ENCODE measurements around the gene FBLN2.

FBLN2 gene

DNA sequence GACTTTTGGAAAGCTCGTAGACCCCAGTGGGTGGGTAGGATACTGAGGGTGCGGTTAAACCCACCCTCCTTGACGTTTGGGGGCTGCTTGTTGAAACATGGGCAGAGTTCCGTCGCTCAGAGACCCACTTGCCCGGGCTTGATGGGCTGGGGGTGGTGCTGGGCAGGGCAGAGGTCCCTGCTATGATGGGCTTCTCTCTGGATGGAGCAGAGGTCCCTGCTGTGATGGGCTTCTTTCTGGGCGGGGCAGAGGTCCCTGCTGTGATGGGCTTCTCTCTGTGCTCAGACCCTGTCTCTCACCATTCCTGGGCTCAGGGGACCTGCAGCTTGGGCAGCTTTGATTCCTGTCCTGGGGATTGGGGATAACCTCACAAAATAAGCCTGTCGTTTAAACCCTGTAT, 45.2 kb downstream of the FBLN2 start:
- Histone ChIP-seq H3K4me3 (no peak overlapping the region), H3K36me3 (no peaks in the 10 kb centered on the region), H3K27me3 (no peaks in the 10 kb centered on the region), H3K4me1 (peaks cover 0 to 2% (median 0%) of the 10 kb centered on the region in 4 donors), H3K9me3 (no peaks in the 10 kb centered on the region), H3K27ac (no peak overlapping the region)
- DNase-seq, result no peak
- intact Hi-C loops (cut with DNase I; ENCODE audit: low total_unique reads), result no loop called here
- TF ChIP-seq, protein P1, sequence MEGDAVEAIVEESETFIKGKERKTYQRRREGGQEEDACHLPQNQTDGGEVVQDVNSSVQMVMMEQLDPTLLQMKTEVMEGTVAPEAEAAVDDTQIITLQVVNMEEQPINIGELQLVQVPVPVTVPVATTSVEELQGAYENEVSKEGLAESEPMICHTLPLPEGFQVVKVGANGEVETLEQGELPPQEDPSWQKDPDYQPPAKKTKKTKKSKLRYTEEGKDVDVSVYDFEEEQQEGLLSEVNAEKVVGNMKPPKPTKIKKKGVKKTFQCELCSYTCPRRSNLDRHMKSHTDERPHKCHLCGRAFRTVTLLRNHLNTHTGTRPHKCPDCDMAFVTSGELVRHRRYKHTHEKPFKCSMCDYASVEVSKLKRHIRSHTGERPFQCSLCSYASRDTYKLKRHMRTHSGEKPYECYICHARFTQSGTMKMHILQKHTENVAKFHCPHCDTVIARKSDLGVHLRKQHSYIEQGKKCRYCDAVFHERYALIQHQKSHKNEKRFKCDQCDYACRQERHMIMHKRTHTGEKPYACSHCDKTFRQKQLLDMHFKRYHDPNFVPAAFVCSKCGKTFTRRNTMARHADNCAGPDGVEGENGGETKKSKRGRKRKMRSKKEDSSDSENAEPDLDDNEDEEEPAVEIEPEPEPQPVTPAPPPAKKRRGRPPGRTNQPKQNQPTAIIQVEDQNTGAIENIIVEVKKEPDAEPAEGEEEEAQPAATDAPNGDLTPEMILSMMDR (IDR thresholded peaks at IDR 0.05), result no peak

DNA sequence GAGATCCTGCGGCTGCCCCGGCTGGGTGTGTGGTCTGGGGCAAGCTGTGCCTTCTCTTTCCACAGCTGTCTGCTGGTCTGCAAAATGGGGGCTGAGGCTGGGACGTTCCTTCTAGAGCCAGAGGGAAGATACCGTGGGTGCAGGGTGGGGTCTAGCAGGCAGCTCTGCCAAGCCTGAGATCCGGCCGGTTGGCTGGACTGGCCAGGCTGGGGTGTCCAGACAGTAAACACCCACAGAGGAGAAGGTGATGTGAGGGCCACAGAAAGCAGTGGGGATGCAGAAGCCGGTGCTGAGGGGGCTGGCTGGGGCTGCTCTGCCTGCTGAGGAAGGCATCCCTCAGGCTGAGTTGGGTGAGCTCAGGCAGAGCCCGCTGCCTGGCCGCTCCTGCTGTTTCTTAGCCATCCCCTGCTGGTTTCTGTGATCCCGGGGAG, 46.1 kb downstream of the FBLN2 start:
- H3K27ac ChIP-seq, result no peak overlapping the region
- H3K9me3 ChIP-seq, result no peaks in the 10 kb centered on the region
- peaks cover 0 to 4% (median 0%) of the 10 kb centered on the region in 4 donors for H3K4me1 ChIP-seq
- intact Hi-C loops (cut with DNase I; ENCODE audit: low total_unique reads), result no loop called here
- no peak for DNase-seq
- H3K27me3 ChIP-seq, result no peaks in the 10 kb centered on the region
- TF ChIP-seq, protein P1 (IDR thresholded peaks at IDR 0.05), result no peak
- H3K36me3 ChIP-seq, result no peaks in the 10 kb centered on the region
- no peak overlapping the region for H3K4me3 ChIP-seq

DNA sequence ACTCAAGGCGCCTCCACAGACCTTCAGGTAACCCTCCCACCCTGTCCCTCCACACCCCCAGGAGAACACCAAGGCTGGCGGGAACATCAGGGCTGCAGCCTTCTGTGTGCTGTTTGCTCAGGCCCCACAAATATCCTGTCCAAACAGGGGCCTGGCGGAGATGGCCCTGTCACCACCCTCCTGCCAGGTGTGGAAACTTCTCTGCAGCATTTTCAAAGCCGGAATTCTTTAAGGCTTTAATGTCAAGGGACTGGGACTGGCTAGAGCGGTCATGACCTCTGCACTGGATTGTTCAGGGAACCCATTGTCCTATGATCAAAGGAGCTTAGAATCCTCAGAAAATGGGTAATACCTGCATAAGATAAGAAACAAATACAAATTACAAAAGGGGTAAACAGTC, 46.6 kb downstream of the FBLN2 start:
- TF ChIP-seq, protein P1 (IDR thresholded peaks at IDR 0.05), result no peak
- intact Hi-C loops (cut with DNase I; ENCODE audit: low total_unique reads), result no loop called here
- no peak overlapping the region for H3K27ac ChIP-seq

DNA sequence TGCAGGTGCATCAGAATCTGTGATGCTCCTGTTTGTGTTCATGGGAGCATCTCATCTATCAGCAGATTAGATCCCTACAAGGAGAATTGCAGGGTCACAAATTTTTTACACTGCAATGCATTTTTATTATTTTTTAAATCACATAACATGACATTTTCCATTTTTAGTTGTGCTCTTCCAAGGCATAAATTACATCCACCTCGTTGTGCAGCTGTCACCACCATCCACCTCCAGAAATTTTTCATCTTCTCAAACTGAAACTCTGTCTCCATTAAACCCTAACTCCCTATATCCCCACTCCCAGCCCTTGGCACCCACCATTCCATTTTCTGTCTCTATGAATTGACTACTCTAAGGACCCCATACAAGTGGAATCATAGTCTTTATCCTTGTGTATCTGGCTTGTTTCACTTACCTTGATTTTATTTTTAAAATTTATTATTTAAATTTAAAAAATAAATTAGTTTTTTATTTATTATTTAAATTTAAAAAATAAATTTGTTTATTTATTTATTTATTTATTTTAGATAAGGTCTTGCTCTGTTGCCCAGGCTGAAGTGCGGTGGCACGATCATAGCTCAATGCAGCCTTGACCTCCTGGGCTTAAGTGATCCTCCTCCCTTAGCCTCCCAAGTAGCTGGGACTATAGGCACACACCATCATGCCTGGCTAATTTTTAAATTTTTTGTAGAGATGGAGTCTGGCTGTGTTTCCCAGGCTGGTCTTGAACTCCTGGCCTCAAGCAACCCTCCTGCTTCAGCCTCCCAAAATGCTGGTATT, 47.7 kb downstream of the FBLN2 start:
- no peak for DNase-seq
- Histone ChIP-seq H3K27ac (no peak overlapping the region), H3K27me3 (no peaks in the 10 kb centered on the region), H3K36me3 (no peaks in the 10 kb centered on the region), H3K4me1 (peaks cover 0 to 4% (median 0%) of the 10 kb centered on the region in 4 donors), H3K9me3 (no peaks in the 10 kb centered on the region), H3K4me3 (no peak overlapping the region)
- intact Hi-C loops (cut with DNase I; ENCODE audit: low total_unique reads), result no loop called here
- TF ChIP-seq, protein P1 (IDR thresholded peaks at IDR 0.05), result no peak

More for the DNA sequence above, 46.6 kb downstream of the FBLN2 start:
- H3K4me1 ChIP-seq, result peaks cover 0 to 4% (median 0%) of the 10 kb centered on the region in 4 donors
- no peaks in the 10 kb centered on the region for H3K9me3 ChIP-seq
- DNase-seq, result no peak
- H3K4me3 ChIP-seq, result no peak overlapping the region
- H3K36me3 ChIP-seq, result no peaks in the 10 kb centered on the region
- no peaks in the 10 kb centered on the region for H3K27me3 ChIP-seq

DNA sequence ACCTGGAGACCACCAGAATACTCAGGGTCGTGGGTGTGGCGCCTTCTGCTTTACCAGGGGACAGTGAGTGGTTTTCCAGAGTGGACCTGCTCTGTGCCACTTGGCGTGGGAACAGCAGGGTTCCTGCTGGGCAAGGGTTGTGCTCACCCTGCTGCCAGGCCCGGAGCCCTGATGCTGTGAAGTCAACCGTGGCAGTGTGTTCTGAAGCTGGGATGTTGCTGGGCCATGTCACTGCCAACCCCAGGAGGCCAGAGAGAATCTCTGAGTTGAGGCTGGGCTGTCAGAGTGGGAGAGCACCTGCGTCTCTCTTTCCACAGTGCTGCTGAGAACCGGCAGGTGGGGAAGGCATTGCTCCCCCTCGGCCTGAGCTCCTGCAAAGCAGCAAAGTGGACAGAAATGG, 48.7 kb downstream of the FBLN2 start:
- intact Hi-C loops (cut with DNase I; ENCODE audit: low total_unique reads), result no loop called here
- H3K27me3 ChIP-seq, result no peaks in the 10 kb centered on the region
- H3K4me3 ChIP-seq, result no peak overlapping the region
- TF ChIP-seq, protein P1 (IDR thresholded peaks at IDR 0.05), result no peak
- DNase-seq, result no peak
- H3K27ac ChIP-seq, result no peak overlapping the region
- H3K9me3 ChIP-seq, result no peaks in the 10 kb centered on the region
- H3K36me3 ChIP-seq, result no peaks in the 10 kb centered on the region
- peaks cover 0 to 4% (median 0%) of the 10 kb centered on the region in 4 donors for H3K4me1 ChIP-seq

Data from tibial artery (tissue), 4 donors.